ENCODE measurements around the gene PPARG. TPM values are rescaled to one million over a fixed set of nuclear protein-coding genes. Genes with fewer than 3 reads are reported as not detected.

Gene PPARG
- total RNA-seq, 1 donor from 2014 or later, result not detected

GRCh38 chr3:12334786-12335185 lies 45.9 kb downstream of the PPARG start:
- DNase-seq (ENCODE audit: low read depth, low spot score), result no peak
- H3K4me3 Mint-ChIP-seq, result no peak overlapping the region
- no peaks in the 10 kb centered on the region for H3K36me3 Mint-ChIP-seq (ENCODE audit: low read depth)
- H3K4me1 Mint-ChIP-seq, result no peaks in the 10 kb centered on the region
- TF ChIP-seq, protein P1, sequence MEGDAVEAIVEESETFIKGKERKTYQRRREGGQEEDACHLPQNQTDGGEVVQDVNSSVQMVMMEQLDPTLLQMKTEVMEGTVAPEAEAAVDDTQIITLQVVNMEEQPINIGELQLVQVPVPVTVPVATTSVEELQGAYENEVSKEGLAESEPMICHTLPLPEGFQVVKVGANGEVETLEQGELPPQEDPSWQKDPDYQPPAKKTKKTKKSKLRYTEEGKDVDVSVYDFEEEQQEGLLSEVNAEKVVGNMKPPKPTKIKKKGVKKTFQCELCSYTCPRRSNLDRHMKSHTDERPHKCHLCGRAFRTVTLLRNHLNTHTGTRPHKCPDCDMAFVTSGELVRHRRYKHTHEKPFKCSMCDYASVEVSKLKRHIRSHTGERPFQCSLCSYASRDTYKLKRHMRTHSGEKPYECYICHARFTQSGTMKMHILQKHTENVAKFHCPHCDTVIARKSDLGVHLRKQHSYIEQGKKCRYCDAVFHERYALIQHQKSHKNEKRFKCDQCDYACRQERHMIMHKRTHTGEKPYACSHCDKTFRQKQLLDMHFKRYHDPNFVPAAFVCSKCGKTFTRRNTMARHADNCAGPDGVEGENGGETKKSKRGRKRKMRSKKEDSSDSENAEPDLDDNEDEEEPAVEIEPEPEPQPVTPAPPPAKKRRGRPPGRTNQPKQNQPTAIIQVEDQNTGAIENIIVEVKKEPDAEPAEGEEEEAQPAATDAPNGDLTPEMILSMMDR (conservative IDR thresholded peaks at IDR 0.05), result no peak
- H3K27ac Mint-ChIP-seq (ENCODE audit: unreplicated experiment), result no peak overlapping the region
- no peaks in the 10 kb centered on the region for H3K9me3 Mint-ChIP-seq
- H3K27me3 Mint-ChIP-seq (ENCODE audit: low read depth), result no peaks in the 10 kb centered on the region

DNA sequence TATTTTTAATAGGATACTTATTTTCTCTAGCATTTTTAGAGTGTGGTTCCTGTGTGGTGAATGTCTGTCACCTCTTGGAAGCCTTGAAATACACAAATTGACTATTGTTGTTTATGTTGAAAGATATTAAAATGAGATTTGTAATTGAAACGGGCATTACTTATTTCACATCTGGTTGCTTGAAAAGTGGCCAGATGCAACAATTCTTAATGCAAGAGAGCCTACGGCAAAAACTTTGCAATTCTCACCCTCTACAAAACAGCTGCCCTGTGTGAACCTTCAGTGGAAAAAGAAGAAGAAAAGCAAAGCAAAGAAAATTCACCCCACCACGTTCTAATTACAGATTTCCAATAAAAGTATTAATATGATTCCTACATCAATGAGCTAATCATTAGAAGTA lies 46.6 kb downstream of the PPARG start:
- H3K4me3 Mint-ChIP-seq, result no peak overlapping the region
- TF ChIP-seq, protein P1 (conservative IDR thresholded peaks at IDR 0.05), result no peak
- no peaks in the 10 kb centered on the region for H3K36me3 Mint-ChIP-seq (ENCODE audit: low read depth)
- no peaks in the 10 kb centered on the region for H3K27me3 Mint-ChIP-seq (ENCODE audit: low read depth)
- H3K9me3 Mint-ChIP-seq, result no peaks in the 10 kb centered on the region
- no peak for DNase-seq (ENCODE audit: low read depth, low spot score)
- H3K4me1 Mint-ChIP-seq, result no peaks in the 10 kb centered on the region
- H3K27ac Mint-ChIP-seq (ENCODE audit: unreplicated experiment), result no peak overlapping the region

- Mint-ChIP-seq H3K27me3 (ENCODE audit: low read depth) (no peaks in the 10 kb centered on the region), H3K27ac (ENCODE audit: unreplicated experiment) (no peak overlapping the region)
Measured at GRCh38 chr3:12336099-12336498, 47.2 kb downstream of the PPARG start.

GRCh38 chr3:12338595-12339546 lies 50.0 kb downstream of the PPARG start:
- TF ChIP-seq, protein P1 (conservative IDR thresholded peaks at IDR 0.05), result no peak
- Mint-ChIP-seq H3K4me3 (no peak overlapping the region), H3K4me1 (no peaks in the 10 kb centered on the region), H3K36me3 (ENCODE audit: low read depth) (no peaks in the 10 kb centered on the region), H3K9me3 (no peaks in the 10 kb centered on the region), H3K27me3 (ENCODE audit: low read depth) (peaks cover 10% of the 10 kb centered on the region), H3K27ac (ENCODE audit: unreplicated experiment) (no peak overlapping the region)
- no peak for DNase-seq (ENCODE audit: low read depth, low spot score)

More at GRCh38 chr3:12336099-12336498, 47.2 kb downstream of the PPARG start:
- H3K4me1 Mint-ChIP-seq, result no peaks in the 10 kb centered on the region
- TF ChIP-seq, protein P1 (conservative IDR thresholded peaks at IDR 0.05), result no peak
- H3K36me3 Mint-ChIP-seq (ENCODE audit: low read depth), result no peaks in the 10 kb centered on the region
- no peaks in the 10 kb centered on the region for H3K9me3 Mint-ChIP-seq
- DNase-seq (ENCODE audit: low read depth, low spot score), result no peak
- no peak overlapping the region for H3K4me3 Mint-ChIP-seq

- H3K4me1 Mint-ChIP-seq, result no peaks in the 10 kb centered on the region
- H3K27ac Mint-ChIP-seq (ENCODE audit: unreplicated experiment), result no peak overlapping the region
- H3K27me3 Mint-ChIP-seq (ENCODE audit: low read depth), result peaks cover 10% of the 10 kb centered on the region
- H3K4me3 Mint-ChIP-seq, result no peak overlapping the region
- TF ChIP-seq, protein P1 (conservative IDR thresholded peaks at IDR 0.05), result no peak
- DNase-seq (ENCODE audit: low read depth, low spot score), result no peak
- H3K9me3 Mint-ChIP-seq, result no peaks in the 10 kb centered on the region
- H3K36me3 Mint-ChIP-seq (ENCODE audit: low read depth), result no peaks in the 10 kb centered on the region
Measured at GRCh38 chr3:12339701-12340480, 51.0 kb downstream of the PPARG start.
